ENCODE data around the gene HIVEP3.
A peak's percentile ranks its signal among the peaks of the same experiment; 100 is the strongest.

Gene HIVEP3

GRCh38 chr1:41891199-41891896 lies 27.4 kb downstream of the HIVEP3 start:
- peak; percentile 70 for DNase-seq

GRCh38 chr1:41890825-41891198 lies 27.9 kb downstream of the HIVEP3 start:
- no peak for DNase-seq

GRCh38 chr1:41889506-41890414 lies 29.0 kb downstream of the HIVEP3 start:
- no peak for DNase-seq

- DNase-seq = no peak
Measured at GRCh38 chr1:41888756-41889155, 30.0 kb downstream of the HIVEP3 start.

GRCh38 chr1:41887365-41887764 lies 31.4 kb downstream of the HIVEP3 start:
- no peak for DNase-seq

- no peak for DNase-seq
Measured at GRCh38 chr1:41884256-41885230, 34.2 kb downstream of the HIVEP3 start.

- DNase-seq = no peak
Measured at GRCh38 chr1:41883507-41883906, 35.2 kb downstream of the HIVEP3 start.

GRCh38 chr1:41882486-41882885 lies 36.2 kb downstream of the HIVEP3 start:
- DNase-seq = no peak

- no peak for DNase-seq
Measured at GRCh38 chr1:41882068-41882477, 36.6 kb downstream of the HIVEP3 start.

- no peak for DNase-seq
Measured at GRCh38 chr1:41880950-41881885, 37.5 kb downstream of the HIVEP3 start.

GRCh38 chr1:41880261-41880660 lies 38.5 kb downstream of the HIVEP3 start:
- no peak for DNase-seq

- no peak for DNase-seq
Measured at GRCh38 chr1:41879617-41880016, 39.1 kb downstream of the HIVEP3 start.

- no peak for DNase-seq
Measured at GRCh38 chr1:41878911-41879310, 39.8 kb downstream of the HIVEP3 start.

GRCh38 chr1:41878495-41878894 lies 40.2 kb downstream of the HIVEP3 start:
- DNase-seq = no peak

- no peak for DNase-seq
Measured at GRCh38 chr1:41876576-41877445, 41.9 kb downstream of the HIVEP3 start.

- DNase-seq = no peak
Measured at GRCh38 chr1:41875487-41875886, 43.2 kb downstream of the HIVEP3 start.

GRCh38 chr1:41874903-41875411 lies 43.8 kb downstream of the HIVEP3 start:
- DNase-seq = no peak

- no peak for DNase-seq
Measured at GRCh38 chr1:41874151-41874719, 44.5 kb downstream of the HIVEP3 start.

- DNase-seq = no peak
Measured at GRCh38 chr1:41872074-41872473, 46.6 kb downstream of the HIVEP3 start.

GRCh38 chr1:41870076-41870562 lies 48.6 kb downstream of the HIVEP3 start:
- no peak for DNase-seq

Measured in CD4-positive, alpha-beta T cell treated with Interleukin-17A for 4 hours (primary cell).